Progenitor cell of endocrine pancreas (in vitro differentiated cells): Measurements from ENCODE around the gene CLTCL1. TPM values are rescaled to one million over a fixed set of nuclear protein-coding genes. Genes with fewer than 3 reads are reported as not detected.

Source experiments
- DNase-seq: peaks from one replicate; pipeline ENCODE4 v3.0.0; 2021; ENCODE audit warnings: low spot score; ENCODE audit not compliant: unreplicated experiment
- H3K27ac Mint-ChIP-seq: 2 replicates; pipeline ENCODE4 v1.8.0; 2021; ENCODE audit warnings: mild to moderate bottlenecking, moderate library complexity, mixed read lengths
- H3K27me3 Mint-ChIP-seq: 2 replicates; pipeline ENCODE4 v1.8.0; 2021; ENCODE audit warnings: mixed read lengths
- H3K36me3 Mint-ChIP-seq: 2 replicates; pipeline ENCODE4 v1.8.0; 2022; ENCODE audit warnings: mixed read lengths; ENCODE audit not compliant: insufficient read depth
- H3K4me1 Mint-ChIP-seq: 2 replicates; pipeline ENCODE4 v1.8.0; 2021; ENCODE audit warnings: low read depth, mixed read lengths
- H3K4me3 Mint-ChIP-seq: 2 replicates; pipeline ENCODE4 v1.8.0; 2021; ENCODE audit warnings: low read depth, mild to moderate bottlenecking, moderate library complexity, mixed read lengths
- H3K9me3 Mint-ChIP-seq: 2 replicates; pipeline ENCODE4 v1.8.0; 2021; ENCODE audit warnings: low read depth, mixed read lengths
- CTCF ChIP-seq: fragments of 200-600 bp; sonication (generic); IDR thresholded peaks from one replicate; pipeline ENCODE4 v1.5.0; 2021; ENCODE audit warnings: antibody characterized with exemption, mild to moderate bottlenecking; ENCODE audit not compliant: unreplicated experiment
- total RNA-seq: library from RNA; stranded (reverse); gene quantifications from 2 replicates; pipeline ENCODE4 v1.2.1, GENCODE V29; 2021

The CLTCL1 gene
- total RNA-seq, 1 donor from 2014 or later, result 6.6 TPM

- no peak for TF ChIP-seq CTCF
- Mint-ChIP-seq H3K9me3 (no peaks in the 10 kb centered on the region), H3K27me3 (no peaks in the 10 kb centered on the region), H3K36me3 (peaks cover 6% of the 10 kb centered on the region), H3K4me1 (peaks cover 2% of the 10 kb centered on the region), H3K27ac (no peak overlapping the region), H3K4me3 (no peak overlapping the region)
- no peak for DNase-seq
Measured at GRCh38 chr22:19222242-19223005, 69.1 kb downstream of the CLTCL1 start.

- Mint-ChIP-seq H3K4me3 (no peak overlapping the region), H3K27ac (no peak overlapping the region), H3K9me3 (no peaks in the 10 kb centered on the region), H3K4me1 (peaks cover 2% of the 10 kb centered on the region), H3K27me3 (no peaks in the 10 kb centered on the region), H3K36me3 (peaks cover 6% of the 10 kb centered on the region)
- DNase-seq, result no peak
- TF ChIP-seq CTCF, result no peak
Measured at GRCh38 chr22:19220867-19221266, 70.7 kb downstream of the CLTCL1 start.

GRCh38 chr22:19218541-19219233 lies 72.8 kb downstream of the CLTCL1 start:
- no peaks in the 10 kb centered on the region for H3K27me3 Mint-ChIP-seq
- no peaks in the 10 kb centered on the region for H3K9me3 Mint-ChIP-seq
- peaks cover 4% of the 10 kb centered on the region for H3K36me3 Mint-ChIP-seq
- no peak overlapping the region for H3K27ac Mint-ChIP-seq
- H3K4me1 Mint-ChIP-seq, result peaks cover 2% of the 10 kb centered on the region
- no peak for TF ChIP-seq CTCF
- H3K4me3 Mint-ChIP-seq, result no peak overlapping the region
- no peak for DNase-seq

- Mint-ChIP-seq H3K36me3 (no peaks in the 10 kb centered on the region), H3K4me1 (peaks cover 2% of the 10 kb centered on the region), H3K4me3 (no peak overlapping the region), H3K9me3 (no peaks in the 10 kb centered on the region), H3K27me3 (no peaks in the 10 kb centered on the region), H3K27ac (no peak overlapping the region)
- DNase-seq, result no peak
- no peak for TF ChIP-seq CTCF
Measured at GRCh38 chr22:19216579-19216978, 74.9 kb downstream of the CLTCL1 start.

GRCh38 chr22:19215360-19215759 lies 76.2 kb downstream of the CLTCL1 start:
- peaks cover 2% of the 10 kb centered on the region for H3K4me1 Mint-ChIP-seq
- TF ChIP-seq CTCF, result no peak
- H3K4me3 Mint-ChIP-seq, result no peak overlapping the region
- no peaks in the 10 kb centered on the region for H3K27me3 Mint-ChIP-seq
- no peak overlapping the region for H3K27ac Mint-ChIP-seq
- H3K36me3 Mint-ChIP-seq, result no peaks in the 10 kb centered on the region
- DNase-seq, result no peak
- no peaks in the 10 kb centered on the region for H3K9me3 Mint-ChIP-seq
